Activated CD8-positive, alpha-beta memory T cell treated with anti-CD3 and anti-CD28 coated beads for 4 hours (primary cell): ENCODE results near the gene TAOK3.
"Not testable (repeated sequence)": the region's sequence is repeated elsewhere in the genome, so short reads cannot be mapped to it uniquely, and the experiment has no call there.

Experiments used
- DNase-seq, 2 donors: peaks; one replicate each; pipeline ENCODE4 v3.0.0-alpha.2; 2020; ENCODE audit warnings: low read depth in 2 of 2

The TAOK3 gene

GRCh38 chr12:118299791-118300460, 72.8 kb downstream of the TAOK3 start:
- no peak for DNase-seq

- DNase-seq: no peak
These were observed 75.4 kb downstream of the TAOK3 start for GRCh38 chr12:118297284-118297683.

GRCh38 chr12:118292836-118293235, 79.9 kb downstream of the TAOK3 start:
- DNase-seq: no peak

DNA sequence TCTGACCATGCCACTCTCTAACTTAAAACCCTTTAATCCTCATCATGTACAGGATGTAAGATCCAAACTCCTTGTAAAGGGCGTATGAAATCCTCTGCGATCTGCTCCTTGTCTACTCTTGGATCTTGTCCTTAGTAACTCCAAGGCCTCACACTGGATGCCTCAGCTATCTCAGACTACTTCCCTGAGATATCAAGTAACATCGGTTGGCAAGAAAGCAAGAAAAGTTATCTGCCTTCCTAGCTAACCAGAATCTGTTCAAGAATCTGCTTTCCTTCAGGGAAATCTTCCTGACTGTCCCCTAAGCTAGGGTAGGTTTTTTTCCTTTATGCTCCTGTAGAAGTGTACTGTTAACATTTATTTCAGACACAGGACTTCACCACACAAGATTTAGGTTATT, 82.6 kb downstream of the TAOK3 start:
- DNase-seq: no peak

DNA sequence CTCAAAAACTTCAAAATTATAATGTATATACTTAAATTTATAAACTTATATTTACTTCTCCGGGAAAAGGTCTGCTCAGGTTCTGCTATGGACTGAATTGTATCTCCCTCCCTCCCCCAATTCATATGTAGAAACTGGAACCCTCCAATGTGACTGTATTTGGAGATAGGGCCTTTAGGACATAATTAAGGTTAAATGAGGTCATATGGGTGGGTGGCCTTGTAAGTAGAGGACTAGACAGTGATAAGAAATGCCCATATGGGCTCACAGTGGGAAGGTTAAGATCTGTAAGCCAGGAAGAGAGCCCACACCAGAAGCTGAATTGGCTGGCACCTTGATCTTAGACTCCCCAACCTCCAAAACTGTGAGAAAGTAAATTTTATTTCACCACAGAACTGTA, 84.5 kb downstream of the TAOK3 start:
- DNase-seq: no peak

DNA sequence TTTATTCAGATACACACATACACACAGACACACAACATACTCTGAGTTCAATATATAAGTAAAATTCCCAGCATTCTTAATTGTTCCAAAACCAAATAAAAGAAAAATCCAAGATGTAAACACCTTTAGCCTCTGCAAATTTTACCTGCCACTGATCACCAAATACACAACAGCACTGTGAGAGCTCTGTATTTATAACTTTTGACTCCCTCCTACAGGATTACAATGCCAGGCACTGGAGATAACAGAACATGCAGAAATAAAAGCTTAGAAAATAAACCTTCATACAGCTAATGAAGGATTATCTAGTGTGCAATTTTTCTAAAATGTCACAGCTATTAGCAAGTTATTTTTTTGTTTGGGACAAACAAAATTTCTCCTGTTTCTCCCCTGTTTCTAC, 85.0 kb downstream of the TAOK3 start:
- DNase-seq: no peak

GRCh38 chr12:118282767-118283166, 89.9 kb downstream of the TAOK3 start:
- no peak for DNase-seq

DNA sequence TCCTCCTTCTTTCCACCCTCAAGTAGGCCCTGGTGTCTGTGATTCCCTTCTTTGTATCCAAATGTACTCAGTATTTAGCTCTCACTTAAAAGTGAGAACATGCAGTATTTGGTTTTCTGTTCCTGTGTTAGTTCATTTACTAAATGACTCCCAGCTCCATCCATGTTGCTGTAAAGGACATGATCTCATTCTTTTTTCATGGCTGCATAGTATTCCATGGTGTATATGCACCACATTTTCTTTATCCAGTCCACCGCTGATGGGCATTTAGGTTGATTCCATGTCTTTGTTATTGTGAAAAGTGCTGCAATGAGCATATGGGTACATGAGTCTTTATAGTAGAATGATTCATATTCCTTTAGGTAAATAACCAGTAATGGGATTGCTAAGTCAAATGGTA, 94.4 kb downstream of the TAOK3 start:
- DNase-seq: not testable (repeated sequence)

DNA sequence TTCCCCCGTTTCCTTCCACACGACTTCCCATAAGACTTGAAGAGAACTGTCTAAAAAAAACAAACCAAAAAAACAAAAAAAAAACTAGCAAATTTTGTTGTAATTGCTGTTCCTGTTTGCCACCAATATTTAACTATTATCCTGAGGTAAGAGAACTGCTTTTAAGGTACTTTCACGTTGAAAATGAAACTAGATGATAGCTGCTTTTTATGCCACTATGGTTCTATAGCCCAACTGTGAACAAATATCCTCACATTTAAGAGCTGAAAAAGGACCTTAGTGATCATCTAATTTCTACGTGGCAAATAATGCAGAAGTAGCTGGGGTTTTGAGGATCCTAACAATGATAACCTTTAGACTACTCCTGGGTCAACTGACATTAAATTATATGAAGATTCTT, 98.6 kb downstream of the TAOK3 start:
- DNase-seq: no peak

DNA sequence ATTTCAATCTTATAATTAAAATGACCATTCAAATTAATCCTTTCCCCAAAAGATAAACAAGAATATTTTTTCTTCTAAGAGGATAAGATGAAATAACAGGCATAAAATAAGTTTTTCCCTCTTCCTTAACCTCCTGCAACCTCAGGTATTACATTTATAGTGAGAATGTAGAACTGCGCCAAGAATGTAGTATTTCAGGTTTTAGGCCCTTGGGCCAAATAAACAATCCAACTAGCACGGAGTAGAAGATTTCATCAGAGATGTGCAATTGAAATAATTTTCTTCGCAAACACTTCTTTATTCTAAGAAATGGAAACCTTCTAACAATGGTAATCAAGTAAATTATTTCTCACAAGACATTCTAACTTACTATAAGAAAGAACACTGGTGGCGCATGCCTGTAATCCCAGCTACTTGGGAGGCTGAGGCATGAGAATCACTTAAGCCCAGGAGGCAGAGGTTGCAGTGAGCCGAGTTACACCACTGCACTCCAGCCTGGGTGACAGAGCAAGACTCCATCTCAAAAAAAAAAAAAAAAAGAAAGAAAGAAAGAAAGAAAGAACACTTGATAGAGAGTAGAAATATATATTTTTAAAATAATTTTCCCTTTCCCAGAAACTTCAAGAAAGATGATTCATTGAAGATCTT, 100.8 kb downstream of the TAOK3 start:
- DNase-seq: no peak

- no peak for DNase-seq
These were observed 101.5 kb downstream of the TAOK3 start for GRCh38 chr12:118271183-118271582.

DNA sequence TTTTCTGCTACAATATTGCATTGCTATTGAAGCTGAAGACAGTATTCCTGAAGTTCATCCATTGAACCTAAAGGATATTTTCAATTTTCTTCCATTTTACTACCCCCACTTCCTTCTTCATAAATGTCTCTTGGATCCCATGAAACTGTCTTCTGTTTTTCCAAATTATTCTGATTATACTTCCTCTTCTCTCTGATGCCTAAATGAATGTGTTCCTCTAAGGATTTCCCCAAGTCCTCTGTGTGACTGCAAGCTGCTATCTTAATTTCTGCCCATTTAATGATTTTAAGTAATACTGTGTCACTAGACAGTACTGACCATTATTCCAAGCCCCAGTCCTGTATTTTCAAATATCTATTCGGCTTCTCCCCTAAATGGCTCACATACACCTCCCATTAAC, 102.9 kb downstream of the TAOK3 start:
- DNase-seq: no peak

DNA sequence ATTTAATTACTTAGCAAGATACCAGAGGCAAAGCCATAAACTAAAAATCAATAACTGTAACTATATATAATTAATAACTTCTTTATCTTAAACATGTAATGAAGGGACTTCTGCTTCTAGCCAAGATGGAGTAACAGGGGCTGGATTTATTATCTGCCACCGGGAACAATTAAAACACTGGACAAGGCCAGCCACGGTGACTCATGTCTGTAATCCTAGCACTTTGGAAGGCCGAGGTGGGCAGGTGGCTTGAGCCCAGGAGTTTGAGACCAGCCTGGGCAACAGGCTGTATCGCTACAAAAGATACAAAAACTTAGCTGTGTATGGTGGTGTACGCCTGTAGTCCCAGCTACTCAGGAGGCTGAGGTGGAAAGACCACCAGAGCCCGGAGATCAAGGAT, 113.6 kb downstream of the TAOK3 start:
- DNase-seq: no peak

GRCh38 chr12:118256352-118256751, 116.4 kb downstream of the TAOK3 start:
- no peak for DNase-seq

DNA sequence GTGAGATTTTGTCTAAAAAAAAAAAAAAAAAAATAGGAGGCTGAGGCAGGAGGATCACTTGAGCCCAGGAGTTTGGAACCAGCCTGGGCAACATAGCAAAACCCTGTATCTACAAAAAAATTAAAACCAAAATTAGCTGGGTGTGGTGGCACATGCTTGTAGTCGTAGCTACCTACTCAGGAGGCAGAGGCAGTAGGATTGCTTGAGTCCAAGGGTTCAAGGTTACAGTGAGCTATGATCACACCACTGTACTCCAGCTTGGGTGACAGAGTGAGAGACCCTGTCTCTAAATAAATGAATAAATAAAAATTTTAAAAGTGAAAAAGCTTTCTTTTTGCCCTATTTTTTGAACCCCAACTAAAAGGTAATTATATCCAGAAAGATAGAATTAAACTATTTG, 123.2 kb downstream of the TAOK3 start:
- DNase-seq: no peak

DNA sequence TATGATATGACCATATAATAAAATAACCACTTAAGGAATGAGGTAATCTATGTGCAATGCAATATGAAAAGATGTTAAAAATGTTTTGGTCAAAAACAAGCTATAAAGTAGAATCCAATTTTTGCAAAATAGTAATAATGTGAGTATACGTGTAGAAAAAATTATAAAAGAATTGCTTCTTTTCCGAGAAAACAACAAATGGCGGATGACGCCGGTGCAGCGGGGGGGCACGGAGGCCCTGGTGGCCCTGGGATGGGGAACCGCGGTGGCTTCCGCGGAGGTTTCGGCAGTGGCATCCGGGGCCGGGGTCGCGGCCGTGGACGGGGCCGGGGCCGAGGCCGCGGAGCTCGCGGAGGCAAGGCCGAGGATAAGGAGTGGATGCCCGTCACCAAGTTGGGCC, 126.8 kb downstream of the TAOK3 start:
- DNase-seq: not testable (repeated sequence)

- DNase-seq: no peak
These were observed 133.8 kb downstream of the TAOK3 start for GRCh38 chr12:118238888-118239287.

DNA sequence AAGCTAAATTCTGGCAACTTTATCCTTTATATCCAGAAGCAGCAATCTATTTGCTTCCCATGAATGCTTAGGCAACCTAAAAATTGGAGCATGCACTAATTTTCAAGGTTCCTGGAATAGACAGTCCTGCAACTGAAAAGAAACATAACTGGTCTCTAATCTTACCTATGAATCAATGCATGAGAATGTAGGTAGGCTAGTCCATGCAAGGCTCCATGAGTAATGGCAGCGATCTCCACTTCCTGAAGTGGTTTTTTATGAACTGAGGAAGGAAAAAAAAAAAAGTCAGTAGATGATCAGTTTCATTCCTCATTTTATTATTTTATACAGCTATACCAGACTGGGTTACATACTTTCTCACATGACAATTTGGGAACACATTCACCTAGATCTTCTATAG, 134.8 kb downstream of the TAOK3 start:
- no peak for DNase-seq

GRCh38 chr12:118237052-118237665, 135.5 kb downstream of the TAOK3 start:
- DNase-seq: no peak

GRCh38 chr12:118220702-118221101, 152.0 kb downstream of the TAOK3 start:
- no peak for DNase-seq

GRCh38 chr12:118219772-118220171, 152.9 kb downstream of the TAOK3 start:
- DNase-seq: no peak

- DNase-seq: no peak
These were observed 153.6 kb downstream of the TAOK3 start for GRCh38 chr12:118219106-118219505.

GRCh38 chr12:118213452-118213851, 159.3 kb downstream of the TAOK3 start:
- DNase-seq: no peak
